GM12878 (cell line): ENCODE data around the gene SNHG17. TPM values are rescaled to one million over a fixed set of nuclear protein-coding genes. Genes with fewer than 3 reads are reported as not detected.

Source experiments
- ATAC-seq: fragments of 200-7000 bp; cut with Tn5 transposase; 3 replicates; pipeline ENCODE4 v1.9.1; 2020; ENCODE audit warnings: mild to moderate bottlenecking, moderate library complexity
- BruUV-seq: library from RNA; stranded (reverse); fragments of 400-500 nt; replicated peaks from 2 replicates; lab custom pipeline; 2021; lab: Mats Ljungman, UMichigan
- CTCF ChIA-PET: fragments of 300-600 bp; sonication (Branson Sonifier 250); formaldehyde crosslinking; extraction: SDS; loops from one replicate; lab custom pipeline; 2021; ENCODE audit warnings: inconsistent platforms; lab: Yijun Ruan, JAX
- POLR2A ChIA-PET: fragments of 350-600 bp; formaldehyde crosslinking; extraction: SDS; loops from one replicate; lab custom pipeline; 2021; ENCODE audit warnings: inconsistent platforms; lab: Charles Lee
- RAD21 ChIA-PET: fragments of 300-600 bp; sonication (Branson Sonifier 250); formaldehyde crosslinking; loops from one replicate; lab custom pipeline; 2023; ENCODE audit warnings: antibody characterized with exemption; ENCODE audit not compliant: unreplicated experiment; lab: Charles Lee
- SMC1A ChIA-PET: fragments of 300-600 bp; sonication (Branson Sonifier 250); formaldehyde crosslinking; loops from one replicate; lab custom pipeline; 2023; ENCODE audit not compliant: unreplicated experiment, uncharacterized antibody; lab: Charles Lee
- DNase-seq: peaks from one replicate; pipeline ENCODE4 v3.0.0-alpha.2; 2011; ENCODE audit warnings: low read depth, low spot score
- FAIRE-seq: peaks from 3 replicates; lab custom pipeline; 2011; peaks lifted over from hg19 to GRCh38; lab: Jason Lieb, UNC
- H2AFZ ChIP-seq: 2 replicates; pipeline ENCODE4 v1.6.0; 2011; ENCODE audit warnings: low read depth, low read length, control low read depth; ENCODE audit not compliant: control insufficient read depth
- H3K27ac ChIP-seq: 2 replicates; pipeline ENCODE4 v1.5.1; 2011; ENCODE audit warnings: control low read depth; ENCODE audit not compliant: control insufficient read depth, insufficient read depth
- H3K27me3 ChIP-seq, 2 experiments: replicated peaks in 1 of 2; 2 replicates each; pipeline versions ENCODE4 v1.6.0 to v1.6.1; 2011; ENCODE audit warnings: low read length in 1 of 2; ENCODE audit not compliant: control insufficient read depth in 2 of 2, insufficient read depth in 2 of 2
- H3K36me3 ChIP-seq, 2 experiments: 2 replicates each; pipeline ENCODE4 v1.5.1; 2011; ENCODE audit warnings: low read length in 1 of 2; ENCODE audit not compliant: control insufficient read depth in 2 of 2, insufficient read depth in 2 of 2
- H3K4me1 ChIP-seq: 2 replicates; pipeline ENCODE4 v1.6.1; 2011; ENCODE audit warnings: mild to moderate bottlenecking, low read length, moderate library complexity, mixed read lengths; ENCODE audit not compliant: control insufficient read depth, insufficient read depth
- H3K4me2 ChIP-seq: 2 replicates; pipeline ENCODE4 v1.6.0; 2011; ENCODE audit warnings: control low read depth; ENCODE audit not compliant: control insufficient read depth, insufficient read depth
- H3K4me3 ChIP-seq: fragments of 200-600 bp; sonication (generic); 2 replicates; pipeline ENCODE4 v1.5.1; 2016
- H3K79me2 ChIP-seq: 2 replicates; pipeline ENCODE4 v1.6.0; 2011; ENCODE audit warnings: low read length; ENCODE audit not compliant: control insufficient read depth, insufficient read depth
- H3K9ac ChIP-seq: 2 replicates; pipeline ENCODE4 v1.8.0; 2011; ENCODE audit warnings: low read length, control low read depth, mixed read lengths; ENCODE audit not compliant: control insufficient read depth, insufficient read depth
- H3K9me3 ChIP-seq: replicated peaks from 3 replicates; pipeline ENCODE4 v1.5.1; 2011; ENCODE audit warnings: mild to moderate bottlenecking, low read length; ENCODE audit not compliant: control insufficient read depth, insufficient read depth
- H4K20me1 ChIP-seq: 2 replicates; pipeline ENCODE4 v1.6.0; 2011; ENCODE audit not compliant: control insufficient read depth, insufficient read depth
- ATF7 ChIP-seq: fragments of 450-650 bp; IDR thresholded peaks from 2 replicates; pipeline ENCODE4 v1.6.1; 2016; ENCODE audit warnings: low read depth, mild to moderate bottlenecking
- CREM ChIP-seq: IDR thresholded peaks from 2 replicates; pipeline ENCODE4 v1.6.1; 2014; ENCODE audit warnings: antibody characterized with exemption, low read depth
- EP300 ChIP-seq, 2 experiments: fragments of 150-350 bp in 1 of 2; IDR thresholded peaks; 2 replicates each; pipeline ENCODE4 v1.6.1; 2011 to 2012; ENCODE audit warnings: low read depth in 2 of 2, low read length in 2 of 2, borderline replicate concordance in 1 of 2, improper control_type of control experiment in 1 of 2, inconsistent platforms in 1 of 2; ENCODE audit not compliant: control insufficient read depth in 1 of 2
- EZH2 ChIP-seq: IDR thresholded peaks from 2 replicates; pipeline ENCODE4 v1.6.1; 2012; ENCODE audit warnings: low read depth, mild to moderate bottlenecking, control low read depth, inconsistent platforms, low read length, borderline replicate concordance; ENCODE audit not compliant: control insufficient read depth
- FOS ChIP-seq: IDR thresholded peaks from 3 replicates; pipeline ENCODE4 v1.6.1; 2011; ENCODE audit warnings: borderline replicate concordance; ENCODE audit not compliant: insufficient read length; ENCODE audit errors: extremely low read depth
- FOXM1 ChIP-seq: IDR thresholded peaks from 2 replicates; pipeline ENCODE4 v1.6.1; 2012; ENCODE audit warnings: low read depth, mild to moderate bottlenecking, inconsistent platforms, low read length, moderate library complexity
- GATAD2B ChIP-seq: fragments of 450-650 bp; conservative IDR thresholded peaks from 2 replicates; pipeline ENCODE4 v1.6.1; 2017; ENCODE audit warnings: low read depth, mild to moderate bottlenecking, moderate library complexity
- IRF5 ChIP-seq: fragments of 450-650 bp; IDR thresholded peaks from 2 replicates; pipeline ENCODE4 v1.6.1; 2017; ENCODE audit warnings: borderline replicate concordance
- LARP7 ChIP-seq: fragments of 450-650 bp; IDR thresholded peaks from 2 replicates; pipeline ENCODE4 v1.6.1; 2017; ENCODE audit warnings: mild to moderate bottlenecking
- MTA2 ChIP-seq: fragments of 450-650 bp; IDR thresholded peaks from 2 replicates; pipeline ENCODE4 v1.6.1; 2016; ENCODE audit warnings: low read depth, mild to moderate bottlenecking, moderate library complexity
- MTA3 ChIP-seq: IDR thresholded peaks from 2 replicates; pipeline ENCODE4 v1.6.1; 2012; ENCODE audit warnings: low read length, inconsistent platforms, borderline replicate concordance
- MYC ChIP-seq: IDR thresholded peaks from 2 replicates; pipeline ENCODE4 v1.6.1; 2011; ENCODE audit warnings: mild to moderate bottlenecking, low read length, moderate library complexity, inconsistent platforms; ENCODE audit not compliant: insufficient read depth, insufficient replicate concordance, insufficient read length, severe bottlenecking
- POU2F2 ChIP-seq: IDR thresholded peaks from 3 replicates; pipeline ENCODE4 v1.6.1; 2011; ENCODE audit warnings: low read depth, mild to moderate bottlenecking, low read length, borderline replicate concordance
- SIX5 ChIP-seq: IDR thresholded peaks from 2 replicates; pipeline ENCODE4 v1.6.1; 2011; ENCODE audit warnings: mild to moderate bottlenecking, low read depth, low read length, moderate library complexity; ENCODE audit not compliant: severe bottlenecking
- TCF12 ChIP-seq: IDR thresholded peaks from 2 replicates; pipeline ENCODE4 v1.6.1; 2011; ENCODE audit warnings: low read depth, mild to moderate bottlenecking, low read length
- USF1 ChIP-seq: IDR thresholded peaks from 2 replicates; pipeline ENCODE4 v1.6.1; 2011; ENCODE audit warnings: borderline replicate concordance, low read depth, mild to moderate bottlenecking, moderate library complexity, mixed read lengths, low read length; ENCODE audit not compliant: insufficient read depth; ENCODE audit errors: extremely low read length
- ZBTB33 ChIP-seq: fragments of 450-650 bp; IDR thresholded peaks from 2 replicates; pipeline ENCODE4 v1.6.1; 2017; ENCODE audit warnings: mild to moderate bottlenecking
- ZSCAN29 ChIP-seq: fragments of 450-650 bp; IDR thresholded peaks from 2 replicates; pipeline ENCODE4 v1.6.1; 2017; ENCODE audit warnings: mild to moderate bottlenecking, moderate library complexity
- whole genome bisulfite sequencing: methylation state at CpG from one replicate; pipeline ENCODE4 v1.1.6; 2016; ENCODE audit warnings: low lambda C conversion rate; ENCODE audit not compliant: insufficient replicate concordance, insufficient coverage; ENCODE audit errors: missing lambda C conversion rate; 5-methylcytosine and 5-hydroxymethylcytosine counted together
- in situ Hi-C: fragments of 300-500 bp; cut with MboI; formaldehyde crosslinking; loops from 9 replicates; pipeline ENCODE4 v1.14.3; 2018; ENCODE audit warnings: mixed read lengths
- intact Hi-C: fragments of 100-400 bp; cut with micrococcal nuclease; formaldehyde crosslinking; loops from one replicate; pipeline ENCODE4 v1.14.2; 2022; ENCODE audit not compliant: unreplicated experiment
- polyA plus RNA-seq, 11 experiments: library from polyadenylated mRNA; depleted of rRNA in 4 of 11; unstranded in 6 of 11; stranded (reverse) in 5 of 11; fragments of >200 nt; fragmentation: Nextera tagmentation in 4 of 11; fragmentation: Illumina TruSeq in 1 of 11; extraction: Ambion mirVana in 4 of 11; extraction: Trizol in 1 of 11; gene quantifications; 1 replicate in 1 of 11; 2 replicates in 10 of 11; pipeline versions ENCODE4 v1.2.1 to v1.2.3, GENCODE V29; 2011 to 2016; ENCODE audit warnings: inconsistent platforms in 2 of 11, missing spikeins in 2 of 11, low read depth in 1 of 11
- total RNA-seq, 4 experiments: library from RNA; depleted of rRNA in 3 of 4; stranded (reverse); fragments of >200 nt in 3 of 4; fragmentation: Illumina TruSeq in 1 of 4; extraction: Trizol in 1 of 4; gene quantifications; 2 replicates each; pipeline versions ENCODE4 v1.2.1 to v1.2.3, GENCODE V29; 2013 to 2021

SNHG17 gene
- total and polyA plus RNA-seq, 10 of the 15 experiments (the other 5 are each of a cell fraction or from before 2014, with no cell fraction given) = 20.8 to 63.0 (median 33.9) TPM

GRCh38 chr20:38452880-38453624 is 17.9 kb upstream of the SNHG17 start:
- ChIA-PET SMC1A (interaction anchor here (1.0 to 1.2 kb wide), 3 partner anchors 19 to 26 kb away, joined by 3 to 5 read pairs (median 5); partner anchors contain the start of gene RALGAPB), CTCF (interaction anchor here (1.3 to 2.3 kb wide), 2 partner anchors 18 to 20 kb away, joined by 3 to 17 read pairs; partner anchors contain the start of genes RALGAPB and SNHG17), RAD21 (interaction anchor here (1.1 to 2.9 kb wide), 2 partner anchors 18 to 20 kb away, joined by 3 to 9 read pairs; partner anchors contain the start of genes RALGAPB and SNHG17), POLR2A (no interaction called here)
- no peak for DNase-seq
- TF ChIP-seq TCF12 (no peak), LARP7 (no peak), POU2F2 (no peak), MTA3 (no peak), FOXM1 (no peak), GATAD2B (no peak), FOS (no peak), SIX5 (no peak), MYC (no peak), IRF5 (no peak), MTA2 (no peak), CREM (no peak), EP300 (IDR thresholded peaks at IDR 0.05; ENCODE audit: borderline replicate concordance in 1 of 2, control insufficient read depth in 1 of 2, low read depth in 2 of 2, low read length in 2 of 2) (no peak), ZBTB33 (no peak), EZH2 (no peak), ZSCAN29 (no peak), USF1 (no peak), ATF7 (no peak)
- Histone ChIP-seq H3K27ac (no peak overlapping the region), H3K4me2 (no peak overlapping the region; the same call in 1 of the 2 replicates), H3K27me3 (no peaks in the 10 kb centered on the region), H3K4me3 (no peak overlapping the region), H4K20me1 (no peaks in the 10 kb centered on the region), H3K9me3 (no peaks in the 10 kb centered on the region), H3K36me3 (peaks cover 0 to 15% of the 10 kb centered on the region in 2 experiments; a peak in 1 of 4 replicates), H3K4me1 (peaks cover 18% of the 10 kb centered on the region), H3K79me2 (peaks cover 4% of the 10 kb centered on the region), H2AFZ (no peak overlapping the region), H3K9ac (no peak overlapping the region)
- FAIRE-seq = no peak
- no TSS peak for BruUV-seq
- WGBS = 96% methylated on average over 18 of the region's 19 CpGs
- ATAC-seq = no peak
- in situ Hi-C loops (no loop called here), intact Hi-C loops (no loop called here)
